ENCODE data around the gene DPYSL5.
"Not testable (repeated sequence)": the region's sequence is repeated elsewhere in the genome, so short reads cannot be mapped to it uniquely, and the experiment has no call there.

The DPYSL5 gene, protein sequence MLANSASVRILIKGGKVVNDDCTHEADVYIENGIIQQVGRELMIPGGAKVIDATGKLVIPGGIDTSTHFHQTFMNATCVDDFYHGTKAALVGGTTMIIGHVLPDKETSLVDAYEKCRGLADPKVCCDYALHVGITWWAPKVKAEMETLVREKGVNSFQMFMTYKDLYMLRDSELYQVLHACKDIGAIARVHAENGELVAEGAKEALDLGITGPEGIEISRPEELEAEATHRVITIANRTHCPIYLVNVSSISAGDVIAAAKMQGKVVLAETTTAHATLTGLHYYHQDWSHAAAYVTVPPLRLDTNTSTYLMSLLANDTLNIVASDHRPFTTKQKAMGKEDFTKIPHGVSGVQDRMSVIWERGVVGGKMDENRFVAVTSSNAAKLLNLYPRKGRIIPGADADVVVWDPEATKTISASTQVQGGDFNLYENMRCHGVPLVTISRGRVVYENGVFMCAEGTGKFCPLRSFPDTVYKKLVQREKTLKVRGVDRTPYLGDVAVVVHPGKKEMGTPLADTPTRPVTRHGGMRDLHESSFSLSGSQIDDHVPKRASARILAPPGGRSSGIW

DNA sequence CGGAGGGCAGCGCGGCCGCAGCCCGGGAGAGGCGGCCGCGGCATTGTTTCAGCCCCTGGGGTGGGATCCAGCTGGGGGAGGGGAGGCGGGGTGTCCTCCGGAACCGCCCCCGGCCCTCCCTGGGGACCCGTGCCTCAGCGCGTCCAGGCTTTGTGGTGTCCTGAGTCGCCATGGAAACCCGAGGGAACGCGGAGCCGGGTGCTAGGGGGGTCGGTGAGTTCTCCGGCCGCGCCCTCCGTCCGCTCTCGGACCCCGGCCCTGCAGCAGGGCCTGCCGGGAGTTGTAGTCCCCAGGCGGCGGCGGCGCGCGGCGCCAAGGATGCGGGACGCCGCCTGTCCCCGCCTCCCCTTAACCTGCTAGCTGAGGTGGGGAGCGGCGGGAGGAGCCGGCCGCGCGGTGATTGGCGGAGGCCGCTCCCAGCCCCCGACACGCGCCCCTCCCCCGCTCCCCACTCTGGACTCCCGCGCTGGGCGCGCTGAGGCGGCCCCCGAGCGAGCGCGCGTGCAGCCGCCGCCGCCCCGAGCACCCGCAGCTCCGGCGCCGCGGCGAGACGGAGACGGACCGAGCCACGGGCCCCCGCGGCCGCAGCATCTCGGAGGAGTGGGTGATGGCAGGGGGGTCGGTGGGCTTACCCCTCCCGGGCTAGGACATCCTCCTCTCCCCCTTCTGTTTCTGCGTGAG is at the start of gene DPYSL5:
TSS of gene DPYSL5 (plus strand) at position 478 of the 681 bp plus-strand sequence. CDS start 50,368 bp downstream, outside the sequence.
- DNase-seq, result no peak

DNA sequence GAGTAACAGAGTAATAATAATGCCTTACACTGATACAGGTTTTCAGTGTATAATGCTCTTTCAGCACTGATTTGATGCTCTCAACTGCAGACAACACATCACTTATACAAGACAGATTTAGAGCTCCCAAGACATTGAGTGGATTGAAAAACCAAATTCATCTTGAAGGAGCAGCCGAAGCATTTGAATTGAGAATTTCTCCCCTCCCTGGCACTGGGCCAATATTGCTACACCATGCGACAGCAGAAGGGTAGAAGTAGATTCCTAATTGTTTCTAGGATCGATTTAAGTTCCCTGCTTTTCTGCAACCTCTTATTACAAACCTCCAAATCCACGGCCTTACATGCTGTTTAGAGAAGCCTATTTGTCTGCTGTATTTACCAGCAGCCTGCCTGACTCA is 46.6 kb upstream of the DPYSL5 start:
- DNase-seq, result no peak

DNA sequence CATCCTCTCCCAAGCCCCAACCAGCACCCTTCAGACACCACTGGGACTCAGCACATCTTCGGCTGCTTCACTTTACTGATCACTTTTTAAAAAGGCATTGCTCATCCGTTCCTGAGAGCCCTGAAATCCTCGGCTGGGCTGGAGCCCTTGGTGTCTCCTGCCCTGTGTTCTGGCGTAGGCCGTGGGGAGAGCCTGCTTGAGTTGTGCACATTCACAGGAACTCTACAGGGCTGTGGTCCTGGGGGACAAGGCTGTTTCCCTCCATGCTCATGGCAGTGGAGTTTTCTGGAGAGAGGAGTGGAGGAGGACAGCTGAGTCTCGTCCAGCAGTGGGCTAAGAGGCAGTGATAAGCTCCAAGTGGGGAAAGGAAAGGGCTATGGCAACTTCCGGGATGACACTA is 46.1 kb upstream of the DPYSL5 start:
- no peak for DNase-seq

DNA sequence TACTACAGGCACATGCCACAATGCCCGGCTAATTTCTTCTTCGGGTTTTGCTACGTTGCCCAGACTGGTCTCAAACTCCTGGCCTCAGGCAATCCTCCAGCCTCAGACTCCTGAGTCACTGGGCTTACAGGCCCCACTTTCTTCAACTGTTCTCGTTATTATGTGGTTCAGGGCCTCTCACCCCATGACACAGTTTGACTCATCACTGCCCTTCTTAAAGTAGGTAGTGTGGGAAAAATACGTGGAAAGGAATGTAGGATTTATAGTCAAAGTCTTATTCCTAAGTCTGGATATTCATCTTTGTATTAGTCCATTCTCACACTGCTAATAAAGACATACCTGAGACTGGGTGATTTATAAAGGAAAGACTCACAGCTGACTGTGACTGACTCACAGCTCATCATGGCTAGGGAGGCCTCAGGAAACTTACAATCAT is 42.7 kb upstream of the DPYSL5 start:
- no peak for DNase-seq

DNA sequence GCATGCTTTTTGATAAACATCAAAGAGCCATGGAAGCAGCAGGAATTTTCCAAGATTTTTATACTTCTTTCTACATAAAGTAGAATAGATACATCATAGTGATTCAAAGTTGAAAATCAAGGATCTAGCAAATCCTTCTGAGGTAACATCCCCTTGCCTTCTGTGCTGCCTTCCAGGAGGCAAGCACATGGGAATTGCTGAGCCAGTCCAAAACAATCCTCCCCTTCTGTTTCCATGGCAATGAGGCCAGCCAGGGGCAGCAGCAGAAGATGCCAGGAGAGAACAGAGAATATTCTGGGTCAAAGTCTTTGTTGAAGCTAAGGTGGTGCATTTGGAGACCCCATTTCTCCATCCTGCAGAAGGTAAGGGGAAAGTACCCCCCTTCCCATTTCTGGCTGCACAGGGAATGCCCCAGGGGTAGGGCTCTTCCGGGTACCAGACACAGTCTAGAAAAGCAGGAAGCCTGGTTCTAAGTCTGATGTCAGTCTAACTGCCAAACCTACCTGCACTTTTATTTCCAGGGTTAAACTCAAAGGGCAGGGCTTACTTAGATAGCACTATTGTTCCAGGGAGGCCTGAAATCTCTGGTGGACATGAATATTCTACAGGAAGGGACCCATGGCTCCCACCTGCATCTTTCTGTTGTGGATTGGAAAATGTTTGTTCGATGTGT is 40.0 kb upstream of the DPYSL5 start:
- DNase-seq, result no peak

DNA sequence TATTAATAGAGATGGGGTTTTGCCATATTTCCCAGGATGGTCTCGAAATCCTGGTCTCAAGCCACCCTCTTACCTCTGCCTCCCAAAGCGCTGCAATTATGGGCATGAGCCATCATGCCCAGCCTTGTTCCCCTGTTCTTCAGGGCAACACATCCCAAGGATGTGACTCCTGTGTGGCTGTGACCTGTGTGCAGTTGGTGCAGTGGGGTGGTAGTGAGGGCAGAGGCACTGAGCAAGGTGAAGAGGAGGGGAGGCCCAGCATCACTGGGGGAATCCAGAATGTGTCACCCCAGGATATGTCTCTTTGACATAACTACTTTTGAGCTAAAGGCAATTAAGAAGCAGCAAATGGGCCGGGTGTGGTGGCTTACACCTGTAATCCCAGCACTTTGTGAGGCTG is 38.7 kb upstream of the DPYSL5 start:
- no peak for DNase-seq

DNA sequence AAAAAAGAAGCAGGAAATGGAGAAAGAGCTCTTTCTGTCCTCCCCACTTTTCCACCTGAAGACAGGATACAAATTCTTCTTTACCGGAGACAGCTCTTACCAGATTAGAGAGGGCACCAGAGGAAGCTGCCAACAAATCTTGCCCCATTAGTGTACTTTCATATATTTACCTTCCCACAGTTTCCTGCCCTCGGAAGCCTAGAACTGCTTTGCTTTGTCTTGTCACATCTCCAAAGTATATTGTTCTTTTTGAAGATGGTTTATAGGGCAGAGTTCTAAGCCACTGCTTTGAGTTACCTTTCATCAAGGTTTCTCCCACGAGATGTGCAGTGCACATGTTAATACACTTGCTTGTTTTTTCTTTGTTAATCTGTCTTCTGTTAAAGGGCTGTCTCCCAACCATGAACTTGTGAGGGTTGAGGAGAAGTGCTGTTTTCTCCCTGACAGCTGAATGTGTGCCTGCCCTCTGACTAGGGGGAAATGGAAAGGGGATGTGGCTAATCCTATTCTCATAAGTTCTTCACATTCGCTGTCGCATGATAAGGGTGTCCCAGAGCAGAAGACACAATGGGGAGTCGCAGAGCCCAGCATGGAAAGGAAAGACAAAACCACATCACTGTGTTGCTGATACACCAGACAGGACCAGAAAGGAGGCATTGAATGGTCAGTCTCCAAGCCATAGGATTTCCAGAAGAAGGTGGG is 37.9 kb upstream of the DPYSL5 start:
- DNase-seq, result no peak

DNA sequence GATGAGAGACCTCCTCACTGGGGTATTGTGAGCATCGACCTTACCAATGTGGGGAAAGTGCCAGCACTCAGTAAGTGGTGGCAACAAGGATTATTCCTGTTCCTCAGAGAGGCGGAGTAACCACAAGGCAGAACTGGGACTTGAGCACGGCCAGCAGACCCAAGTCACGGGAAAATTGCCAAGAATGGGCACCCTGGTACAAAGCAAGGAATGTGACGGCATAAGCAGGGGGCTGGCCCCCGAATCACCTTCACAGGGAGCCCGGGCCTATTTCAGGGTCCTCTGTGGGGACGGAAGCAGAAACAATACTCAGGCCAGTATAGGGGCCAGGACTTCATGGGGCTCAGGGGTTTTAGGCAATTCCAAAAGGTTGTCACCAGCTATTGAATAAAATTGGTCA is 36.7 kb upstream of the DPYSL5 start:
- DNase-seq, result no peak

DNA sequence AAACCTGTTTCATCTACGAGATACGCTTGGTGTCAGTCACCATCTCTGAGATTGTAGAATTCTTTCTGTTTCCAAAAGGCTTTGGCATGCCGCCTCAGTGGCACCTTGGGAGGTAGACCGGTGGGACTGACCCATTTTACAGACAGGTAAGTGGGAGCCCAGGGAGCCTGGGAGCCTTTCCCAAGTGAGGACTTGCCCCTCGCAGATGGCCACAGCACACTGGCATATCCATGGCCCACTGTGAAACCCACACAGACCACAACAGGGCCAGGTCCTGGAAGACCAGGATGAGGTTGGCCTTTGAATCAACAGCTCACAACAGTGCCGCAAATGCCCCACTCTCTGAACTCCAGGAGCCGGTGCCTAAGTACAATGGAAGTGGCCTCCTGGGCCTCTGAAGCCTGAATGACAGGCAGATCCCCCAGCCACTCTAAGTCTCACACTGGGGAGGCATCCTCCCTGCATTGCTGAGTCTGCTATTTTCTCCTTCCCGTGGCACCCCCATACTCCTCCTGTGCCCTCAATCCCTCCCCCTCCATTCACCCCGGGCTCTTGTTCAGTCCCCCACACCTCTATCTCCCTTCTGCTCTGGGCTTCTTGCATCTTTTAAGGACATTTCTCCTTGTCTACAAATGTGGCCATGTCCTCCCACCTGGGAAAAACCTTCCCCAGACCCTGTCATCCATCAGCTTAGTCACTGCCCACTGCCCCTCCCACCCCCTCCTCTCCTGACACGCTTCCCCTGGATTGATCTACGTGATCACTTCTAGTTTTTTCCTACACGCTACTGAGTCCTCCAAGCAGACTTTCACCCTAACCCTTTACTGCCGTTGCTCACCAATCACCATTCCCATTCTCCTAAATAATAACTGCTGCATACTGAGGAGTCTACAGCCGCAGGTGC is 35.9 kb upstream of the DPYSL5 start:
- no peak for DNase-seq

DNA sequence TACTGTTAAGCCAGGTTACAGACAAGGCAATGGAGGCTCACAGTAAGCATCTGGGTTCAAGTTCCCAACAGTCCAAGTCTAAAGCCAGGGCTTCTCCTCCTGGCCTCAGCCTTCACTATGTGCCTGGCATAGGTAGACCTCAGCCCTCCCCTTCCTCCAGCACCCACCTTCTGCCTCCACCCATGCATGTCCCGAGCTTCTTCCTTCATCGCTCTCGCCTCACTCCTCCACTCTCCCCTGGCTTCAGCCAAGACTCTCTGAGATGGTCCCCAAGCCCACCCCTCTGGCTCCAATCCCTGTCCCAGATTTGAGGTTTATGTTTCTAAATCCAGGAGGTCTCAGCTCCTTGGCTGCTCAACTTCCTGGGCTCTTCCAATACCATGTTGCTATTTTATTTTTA is 35.2 kb upstream of the DPYSL5 start:
- DNase-seq, result no peak

DNA sequence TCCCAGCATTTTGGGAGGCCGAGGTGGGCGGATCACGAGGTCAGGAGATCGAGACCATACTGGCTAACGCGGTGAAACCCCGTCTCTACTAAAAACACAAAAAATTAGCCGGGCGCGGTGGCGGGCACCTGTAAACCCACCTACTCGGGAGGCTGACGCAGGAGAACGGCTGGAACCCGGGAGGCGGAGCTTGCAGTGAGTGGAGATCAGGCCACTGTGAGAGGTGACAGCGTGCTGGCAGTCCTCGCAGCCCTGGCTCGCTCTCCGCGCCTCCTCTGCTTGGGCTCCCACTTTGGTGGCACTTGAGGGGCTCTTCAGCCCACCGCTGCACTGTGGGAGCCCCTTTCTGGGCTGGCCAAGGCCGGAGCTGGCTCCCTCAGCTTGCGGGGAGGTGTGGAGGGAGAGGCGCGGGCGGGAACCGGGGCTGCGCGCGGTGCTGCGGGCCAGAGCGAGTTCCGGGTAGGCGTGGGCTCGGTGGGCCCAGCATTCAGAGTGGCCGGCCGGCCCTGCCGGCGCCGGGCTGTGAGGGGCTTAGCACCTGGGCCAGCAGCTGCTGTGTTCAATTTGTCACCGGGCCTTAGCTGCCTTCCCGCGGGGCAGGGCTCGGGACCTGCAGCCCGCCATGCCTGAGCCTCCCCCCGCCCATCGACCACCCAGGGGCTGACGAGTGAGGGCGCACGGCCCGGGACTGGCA is 33.7 kb upstream of the DPYSL5 start:
- DNase-seq, result not testable (repeated sequence)

DNA sequence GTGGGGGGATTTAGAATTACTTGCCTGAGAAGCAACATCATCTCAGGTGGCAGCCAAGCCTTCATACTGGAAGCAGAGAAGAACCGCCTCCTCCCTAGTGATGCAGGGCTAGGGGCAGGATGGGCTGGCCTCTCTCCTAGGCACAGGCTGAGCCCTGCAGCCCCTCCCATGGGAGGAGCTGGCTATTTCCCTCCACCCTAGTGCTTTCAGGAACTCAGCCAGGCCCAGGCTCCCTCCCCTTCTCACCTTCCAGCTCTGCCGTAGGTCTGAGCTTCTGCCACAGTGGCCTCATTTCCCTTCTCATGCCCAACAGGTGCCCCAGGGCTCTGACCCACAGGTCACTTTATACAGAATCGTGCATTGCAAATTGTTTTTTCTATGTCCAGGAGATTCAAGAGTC is 31.0 kb upstream of the DPYSL5 start:
- DNase-seq, result no peak

DNA sequence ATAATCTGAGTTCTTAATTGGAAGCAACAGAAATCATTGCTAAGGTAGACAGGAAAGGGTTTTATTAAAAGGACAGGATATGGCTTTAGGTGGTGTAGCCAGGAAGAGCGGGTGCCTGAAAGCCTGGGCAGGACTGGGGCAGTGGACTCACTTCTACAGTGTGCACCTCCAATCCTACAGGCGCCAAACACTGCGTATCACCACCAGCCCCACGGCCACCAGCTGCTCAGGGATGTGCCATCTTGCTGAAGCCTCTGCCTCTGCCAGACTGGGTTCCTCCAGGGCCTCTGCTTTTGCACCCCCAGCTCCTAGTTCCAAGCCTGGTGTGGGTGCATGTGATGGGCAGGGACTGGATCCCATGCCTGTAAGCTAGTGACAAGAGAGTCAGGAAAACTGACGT is 29.7 kb upstream of the DPYSL5 start:
- DNase-seq, result no peak

DNA sequence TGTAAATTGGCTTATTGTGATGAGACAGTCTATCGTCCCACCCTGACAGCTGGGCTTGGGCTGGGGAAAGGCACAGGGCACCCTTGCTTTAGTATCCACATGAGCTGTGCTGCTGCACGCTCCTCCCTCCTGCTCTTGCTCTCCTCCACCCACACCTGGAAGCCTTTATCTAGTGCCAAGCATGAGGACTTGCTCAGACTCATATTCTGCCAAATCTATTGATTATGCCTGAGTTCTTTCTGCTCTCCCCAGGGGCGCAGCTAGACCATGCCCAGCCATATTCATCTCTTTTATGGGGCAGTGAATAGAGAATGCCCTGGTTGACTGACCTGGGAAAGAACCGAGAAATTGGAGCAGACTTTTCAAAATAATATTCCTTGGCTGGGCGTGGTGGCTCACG is 29.0 kb upstream of the DPYSL5 start:
- no peak for DNase-seq

DNA sequence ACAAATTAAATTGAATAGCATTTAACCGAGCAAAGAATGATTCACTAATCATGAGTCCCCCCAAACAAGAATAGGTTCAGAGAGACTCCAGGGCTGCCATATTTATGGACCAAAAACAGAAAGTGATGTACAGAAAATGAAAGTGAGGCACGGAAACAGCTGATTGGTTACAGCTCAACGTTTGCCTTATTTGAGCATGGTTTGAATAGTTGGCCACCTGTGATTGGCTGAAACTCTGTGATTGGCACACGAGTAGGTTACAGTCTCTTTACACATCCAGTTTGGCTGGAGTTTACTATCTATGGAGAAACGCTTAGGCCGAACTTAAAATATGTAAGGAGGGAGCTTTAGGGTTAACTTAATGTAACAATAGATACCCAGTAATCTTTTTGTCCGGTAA is 27.0 kb upstream of the DPYSL5 start:
- no peak for DNase-seq

DNA sequence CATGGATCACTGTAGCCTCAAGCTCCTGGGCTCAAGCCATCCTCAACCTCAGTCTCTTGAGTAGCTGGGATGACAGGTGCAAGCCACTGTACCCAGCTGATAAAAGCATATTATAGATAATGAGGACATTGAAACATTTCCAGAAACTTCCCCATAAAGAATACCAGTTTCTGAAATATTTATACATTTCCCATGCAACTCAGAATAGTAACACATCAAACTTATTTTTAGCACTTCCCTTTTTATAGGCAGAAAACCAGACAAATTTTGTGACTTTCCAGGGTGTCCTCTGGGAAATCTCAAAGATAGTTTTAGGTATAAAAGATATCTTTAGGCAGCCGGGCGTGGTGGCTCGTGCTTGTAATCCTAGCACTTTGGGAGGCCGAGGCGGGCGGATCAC is 25.1 kb upstream of the DPYSL5 start:
- no peak for DNase-seq

DNA sequence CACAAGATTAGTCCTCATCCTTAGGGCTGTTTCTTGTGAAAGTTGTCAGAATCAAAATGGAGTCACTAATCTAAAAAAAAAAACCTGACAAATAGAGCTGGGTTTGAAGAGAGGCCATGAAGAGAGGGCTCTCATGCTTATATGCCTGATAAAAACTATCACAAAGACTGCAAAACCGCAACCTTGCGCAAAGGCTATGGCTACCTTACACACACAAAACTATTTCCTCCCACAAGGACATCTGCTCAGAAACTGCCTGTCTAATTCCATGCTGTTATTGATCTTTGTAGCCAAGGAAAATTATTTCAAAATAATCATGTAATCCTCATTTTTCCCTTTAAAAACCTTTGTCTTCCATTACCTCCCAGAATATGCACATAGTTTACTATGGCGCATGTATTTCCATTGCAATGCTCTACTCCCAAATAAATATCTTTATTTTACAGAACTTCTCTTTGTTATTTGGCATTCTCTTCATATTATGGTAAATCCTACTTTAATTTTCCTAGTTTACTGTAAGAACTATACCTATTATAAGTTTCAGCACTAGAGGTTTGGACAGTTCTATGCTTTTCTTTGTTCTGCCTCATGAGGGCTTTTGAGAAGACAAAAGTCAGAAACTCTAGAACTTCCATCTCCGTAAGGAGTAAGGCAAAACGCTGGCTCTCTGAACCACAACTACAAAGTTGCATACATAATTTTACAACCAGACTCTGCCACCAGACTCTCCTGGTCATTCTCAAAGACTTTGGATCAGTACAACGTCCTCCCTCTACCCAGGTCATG is 9.6 kb upstream of the DPYSL5 start:
- no peak for DNase-seq

DNA sequence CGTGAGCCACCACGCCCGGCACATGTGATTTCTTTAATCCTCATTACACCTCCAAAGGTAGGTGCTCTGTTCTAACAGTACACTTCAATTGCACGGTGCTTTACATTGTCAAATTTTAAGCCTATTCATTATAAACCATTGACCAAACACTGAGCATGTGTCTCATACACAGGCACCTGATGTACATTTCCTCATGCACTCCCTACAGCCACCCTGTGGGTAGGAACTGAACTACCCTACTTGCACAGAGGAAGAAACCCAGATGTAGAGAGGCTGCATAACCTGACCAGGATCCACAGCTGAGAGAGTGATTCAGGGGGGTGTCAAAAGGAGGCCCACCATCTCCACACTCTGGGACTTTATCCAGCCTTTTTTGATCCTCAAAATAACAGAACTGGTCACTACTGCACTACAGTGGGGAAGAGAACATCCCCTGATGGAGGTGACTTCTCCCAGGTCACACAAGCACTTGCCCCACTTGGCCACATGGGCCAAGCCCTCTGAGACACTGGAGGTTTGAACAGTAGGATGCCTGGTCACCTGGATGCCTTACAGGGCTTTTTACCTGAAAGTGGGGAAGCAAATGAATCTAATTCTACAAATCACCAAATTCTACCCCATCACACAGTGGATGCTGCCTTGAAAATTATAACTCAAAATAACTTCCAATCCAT is 6.9 kb upstream of the DPYSL5 start:
- no peak for DNase-seq

DNA sequence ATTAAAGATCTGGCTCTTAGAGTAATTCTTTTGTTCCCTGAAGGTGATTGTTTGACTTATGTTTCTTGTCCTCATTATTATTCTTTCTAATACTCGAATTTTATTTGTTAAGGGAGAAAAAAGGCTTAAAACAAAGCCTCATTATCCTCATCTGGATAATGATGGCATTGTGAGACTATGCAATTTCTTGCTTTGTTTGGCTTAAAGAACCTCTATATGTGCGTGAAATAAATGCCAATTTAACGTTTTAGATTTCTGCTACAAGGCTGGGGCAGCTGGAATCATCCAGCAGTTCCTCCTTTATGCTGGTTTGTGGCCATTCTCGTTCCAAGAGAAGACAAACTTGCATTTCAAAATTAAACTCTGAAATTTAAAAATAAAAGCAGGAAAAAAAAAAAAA is 4.9 kb upstream of the DPYSL5 start:
- no peak for DNase-seq

DNA sequence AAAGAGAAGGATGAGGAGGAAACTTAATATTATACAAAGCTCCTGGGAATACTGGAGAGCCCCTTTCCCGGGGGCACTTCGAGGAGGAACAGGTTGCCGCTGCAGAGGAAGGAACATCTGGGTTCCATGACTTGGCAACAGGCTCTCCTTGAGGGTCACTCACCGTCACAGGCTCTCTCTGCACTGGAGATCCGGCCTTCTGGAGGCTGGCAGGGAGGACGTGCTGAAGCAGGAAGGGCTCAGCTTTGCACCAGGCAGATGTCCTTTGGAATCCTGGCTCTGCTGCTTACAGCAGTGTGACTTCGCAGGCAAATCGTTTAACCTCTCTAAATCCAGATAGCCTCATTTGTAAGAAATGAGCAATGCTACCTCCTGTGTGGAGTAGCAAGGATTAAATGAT is 2.9 kb upstream of the DPYSL5 start:
- no peak for DNase-seq
